Measurements from ENCODE around the gene ACACB.
"Not testable (repeated sequence)": the region's sequence is repeated elsewhere in the genome, so short reads cannot be mapped to it uniquely, and the experiment has no call there.

The ACACB gene

GRCh38 chr12:109134186-109134917 lies 18.0 kb downstream of the ACACB start:
- H3K4me3 ChIP-seq (ENCODE audit: low read depth, low read length): no peak overlapping the region
- no peak for DNase-seq (ENCODE audit: low read depth)

DNA sequence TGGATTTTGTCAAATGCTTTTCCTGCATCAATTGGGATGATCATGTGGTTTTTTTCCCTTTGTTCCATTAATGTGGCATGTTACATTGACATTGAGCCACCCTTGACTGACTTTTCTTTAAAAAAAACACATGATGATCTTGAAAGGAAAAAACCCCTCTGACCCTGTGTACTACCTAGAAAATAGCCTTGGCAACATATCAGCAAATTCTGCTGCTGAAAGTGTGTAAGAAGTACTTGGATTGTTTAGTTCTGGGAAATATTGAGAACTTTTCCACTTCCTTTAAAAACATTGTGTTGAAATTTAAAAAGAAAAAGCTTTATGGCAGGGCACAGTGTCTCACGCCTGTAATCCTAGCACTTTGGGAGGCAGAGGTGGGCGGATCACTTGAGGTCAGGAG lies 20.7 kb downstream of the ACACB start:
- DNase-seq (ENCODE audit: low read depth): no peak

DNA sequence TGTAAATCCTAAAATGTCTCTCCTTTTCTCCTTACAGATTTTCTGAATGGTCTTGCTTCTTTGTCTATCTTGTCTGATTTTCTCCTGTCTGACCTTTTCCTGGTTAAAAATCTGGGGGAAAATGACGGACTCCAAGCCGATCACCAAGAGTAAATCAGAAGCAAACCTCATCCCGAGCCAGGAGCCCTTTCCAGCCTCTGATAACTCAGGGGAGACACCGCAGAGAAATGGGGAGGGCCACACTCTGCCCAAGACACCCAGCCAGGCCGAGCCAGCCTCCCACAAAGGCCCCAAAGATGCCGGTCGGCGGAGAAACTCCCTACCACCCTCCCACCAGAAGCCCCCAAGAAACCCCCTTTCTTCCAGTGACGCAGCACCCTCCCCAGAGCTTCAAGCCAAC lies 23.0 kb downstream of the ACACB start:
- DNase-seq (ENCODE audit: low read depth): no peak
- H3K4me3 ChIP-seq (ENCODE audit: low read depth, low read length): no peak overlapping the region

More for the DNA sequence above, 20.7 kb downstream of the ACACB start:
- no peak overlapping the region for H3K4me3 ChIP-seq (ENCODE audit: low read depth, low read length)

- H3K4me3 ChIP-seq (ENCODE audit: low read depth, low read length): no peak overlapping the region
- DNase-seq (ENCODE audit: low read depth): no peak
Observed at GRCh38 chr12:109139791-109140190, 23.4 kb downstream of the ACACB start.

DNA sequence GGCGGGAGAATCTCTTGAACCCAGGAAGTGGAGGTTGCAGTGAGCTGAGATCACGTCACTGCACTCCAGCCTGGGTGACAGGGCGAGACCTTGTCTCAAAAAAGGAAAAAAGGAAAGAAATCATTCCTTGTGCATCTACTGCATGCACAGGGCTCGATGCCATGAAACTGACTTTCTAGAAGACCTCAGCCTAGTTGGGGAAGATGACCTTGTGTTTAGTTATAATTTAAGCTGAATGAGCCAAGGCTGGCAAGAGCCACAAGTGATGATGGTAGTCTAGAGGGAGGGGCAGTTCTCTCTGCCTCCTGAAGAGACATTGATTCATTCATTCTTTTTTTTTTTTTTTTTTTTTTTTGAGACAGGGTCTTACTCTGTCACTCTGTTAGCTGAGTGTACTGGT lies 24.2 kb downstream of the ACACB start:
- DNase-seq (ENCODE audit: low read depth): no peak
- H3K4me3 ChIP-seq (ENCODE audit: low read depth, low read length): no peak overlapping the region

- H3K4me3 ChIP-seq (ENCODE audit: low read depth, low read length): no peak overlapping the region
- no peak for DNase-seq (ENCODE audit: low read depth)
Observed at GRCh38 chr12:109144224-109144623, 27.8 kb downstream of the ACACB start.

DNA sequence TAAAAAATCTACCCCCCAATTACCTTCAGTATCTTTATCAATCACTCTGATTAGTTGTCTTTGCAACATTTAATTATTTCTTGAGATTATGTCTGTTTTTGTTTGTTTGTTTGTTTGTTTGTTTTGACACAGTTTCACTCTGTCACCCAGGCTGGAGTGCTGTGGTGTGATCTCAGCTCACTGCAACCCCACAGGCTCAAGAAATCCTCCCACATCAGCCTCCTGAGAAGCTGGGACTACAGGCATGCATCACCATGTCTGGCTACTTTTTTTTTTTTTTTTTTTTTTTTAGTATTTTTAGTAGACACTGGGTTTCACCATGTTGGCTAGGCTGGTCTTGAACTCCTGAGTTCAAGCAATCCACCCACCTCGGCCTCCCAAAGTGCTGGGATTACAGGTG lies 30.7 kb downstream of the ACACB start:
- H3K4me3 ChIP-seq (ENCODE audit: low read depth, low read length); DNase-seq (ENCODE audit: low read depth): not testable (repeated sequence)

DNA sequence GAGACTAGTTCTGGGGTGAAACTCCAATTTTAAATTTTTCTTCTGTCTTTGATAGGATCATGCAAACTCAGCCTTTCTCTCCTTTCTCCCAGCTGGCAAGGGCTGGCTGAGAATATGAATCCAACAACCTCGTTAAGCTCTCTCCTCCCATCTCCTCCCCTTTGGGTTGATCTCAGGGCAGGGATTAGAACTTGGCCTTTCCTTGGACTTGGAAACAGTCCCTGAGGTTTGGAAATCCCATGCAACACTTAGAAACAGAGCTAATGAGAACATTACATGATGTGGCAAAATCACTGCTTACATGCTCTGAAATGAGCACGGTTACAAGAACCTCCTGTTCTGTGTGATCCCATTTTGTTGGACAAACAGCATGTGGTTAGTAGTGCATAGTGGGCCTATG lies 31.6 kb downstream of the ACACB start:
- H3K4me3 ChIP-seq (ENCODE audit: low read depth, low read length): no peak overlapping the region
- peak; percentile 11 for DNase-seq (ENCODE audit: low read depth)

DNA sequence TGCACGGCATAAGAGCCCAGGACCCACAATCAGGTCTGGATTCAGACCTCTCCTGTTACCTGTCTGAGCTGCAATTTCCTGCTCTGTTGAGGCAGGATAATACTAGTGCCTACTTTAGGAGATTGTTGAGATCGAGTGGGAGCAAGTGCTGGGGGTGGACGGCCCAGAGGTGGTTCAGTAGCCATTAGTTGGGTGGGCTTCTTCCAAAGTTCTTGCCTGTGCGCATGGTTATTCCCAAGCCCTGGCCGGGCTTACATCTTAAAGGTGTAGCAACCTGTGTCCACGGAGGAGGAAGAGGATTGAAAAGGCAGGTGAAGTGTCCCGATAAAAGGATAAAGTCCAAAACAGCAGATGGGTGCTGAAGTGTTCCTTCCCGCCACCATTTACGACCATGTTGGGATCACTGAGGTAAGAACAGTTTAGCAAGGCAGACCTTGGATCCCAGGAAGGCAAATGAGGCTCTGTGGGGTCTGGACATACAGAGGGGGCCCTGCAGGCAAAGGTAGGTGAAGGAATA lies 33.8 kb downstream of the ACACB start:
- DNase-seq (ENCODE audit: low read depth): no peak
- H3K4me3 ChIP-seq (ENCODE audit: low read depth, low read length): no peak overlapping the region

GRCh38 chr12:109151457-109151856 lies 35.1 kb downstream of the ACACB start:
- no peak overlapping the region for H3K4me3 ChIP-seq (ENCODE audit: low read depth, low read length)
- DNase-seq (ENCODE audit: low read depth): no peak

DNA sequence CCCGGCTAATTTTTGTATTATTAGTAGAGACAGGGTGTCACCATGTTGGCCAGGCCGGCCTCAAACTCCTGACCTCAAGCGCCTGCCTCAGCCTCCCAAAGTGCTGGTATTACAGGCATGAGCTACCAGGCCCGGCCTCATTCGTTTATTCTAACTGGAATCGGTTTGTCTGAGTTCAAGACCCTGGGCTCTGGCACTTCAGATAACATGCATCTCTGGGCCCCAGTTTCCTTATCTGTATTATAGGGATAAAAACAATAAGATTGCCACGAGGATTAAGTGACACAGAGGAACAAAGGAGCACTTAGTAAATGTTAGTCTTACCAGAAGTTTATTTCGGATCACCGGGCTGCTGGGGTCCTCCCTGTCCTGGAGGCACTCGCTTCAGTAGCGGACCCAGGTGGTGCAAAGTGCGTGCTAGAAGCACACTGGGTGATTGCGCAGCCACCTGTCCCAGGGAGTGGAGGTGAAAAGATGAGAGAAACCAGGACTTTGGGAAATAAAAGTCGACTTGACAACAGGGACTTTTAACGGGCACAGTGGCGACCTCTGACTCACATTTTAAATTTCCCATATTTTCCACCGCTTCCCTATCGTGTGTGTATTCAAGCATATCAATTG lies 37.5 kb downstream of the ACACB start:
- peak overlapping the region; percentile 64 for H3K4me3 ChIP-seq (ENCODE audit: low read depth, low read length)
- no peak for DNase-seq (ENCODE audit: low read depth)

- DNase-seq (ENCODE audit: low read depth): no peak
- peak overlapping the region; percentile 64 for H3K4me3 ChIP-seq (ENCODE audit: low read depth, low read length)
Observed at GRCh38 chr12:109154451-109155438, 38.4 kb downstream of the ACACB start.

DNA sequence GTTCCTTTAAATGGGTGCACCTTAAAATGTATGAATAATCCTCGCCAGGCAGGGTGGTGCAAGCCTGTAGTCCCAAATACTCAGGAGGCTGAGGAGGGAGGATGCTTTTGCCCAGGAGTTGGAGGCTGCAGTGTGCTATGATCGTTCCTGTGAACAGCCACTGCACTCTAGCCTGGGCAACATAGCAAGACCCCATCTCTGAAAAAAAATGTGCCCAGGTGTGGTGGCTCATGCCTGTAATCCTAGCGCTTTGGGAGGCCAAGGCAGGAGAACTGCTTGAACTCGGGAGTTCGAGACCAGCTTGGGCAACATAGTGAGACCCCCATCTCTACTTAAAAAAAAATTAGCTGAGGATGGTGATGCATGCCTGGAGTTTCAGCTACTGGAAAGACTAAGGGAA lies 39.6 kb downstream of the ACACB start:
- no peak for DNase-seq (ENCODE audit: low read depth)
- H3K4me3 ChIP-seq (ENCODE audit: low read depth, low read length): no peak overlapping the region

DNA sequence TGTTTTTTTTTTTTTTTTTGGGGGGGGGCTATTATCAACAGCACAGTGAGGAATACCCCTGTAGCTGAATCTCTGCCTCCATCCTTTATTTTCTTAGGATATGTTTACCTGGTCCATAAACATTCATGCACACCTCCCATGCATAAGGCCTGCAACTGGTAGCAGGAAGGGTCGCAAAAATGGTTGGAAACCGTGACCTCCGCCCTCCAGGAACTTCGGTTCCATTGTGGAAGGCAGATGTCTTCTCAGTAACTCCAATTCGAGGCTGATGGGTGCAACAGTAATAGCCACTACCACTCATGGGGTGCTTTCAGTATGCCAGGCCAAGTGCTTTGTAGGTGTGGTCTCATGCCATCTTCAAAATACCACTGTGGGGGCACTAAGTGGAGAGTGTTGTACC lies 40.2 kb downstream of the ACACB start:
- H3K4me3 ChIP-seq (ENCODE audit: low read depth, low read length): no peak overlapping the region
- DNase-seq (ENCODE audit: low read depth): no peak

GRCh38 chr12:109157986-109158385 lies 41.6 kb downstream of the ACACB start:
- DNase-seq (ENCODE audit: low read depth): no peak

GRCh38 chr12:109160433-109160832 lies 44.0 kb downstream of the ACACB start:
- H3K4me3 ChIP-seq (ENCODE audit: low read depth, low read length): no peak overlapping the region
- DNase-seq (ENCODE audit: low read depth): no peak

More at GRCh38 chr12:109157986-109158385, 41.6 kb downstream of the ACACB start:
- H3K4me3 ChIP-seq (ENCODE audit: low read depth, low read length): no peak overlapping the region

DNA sequence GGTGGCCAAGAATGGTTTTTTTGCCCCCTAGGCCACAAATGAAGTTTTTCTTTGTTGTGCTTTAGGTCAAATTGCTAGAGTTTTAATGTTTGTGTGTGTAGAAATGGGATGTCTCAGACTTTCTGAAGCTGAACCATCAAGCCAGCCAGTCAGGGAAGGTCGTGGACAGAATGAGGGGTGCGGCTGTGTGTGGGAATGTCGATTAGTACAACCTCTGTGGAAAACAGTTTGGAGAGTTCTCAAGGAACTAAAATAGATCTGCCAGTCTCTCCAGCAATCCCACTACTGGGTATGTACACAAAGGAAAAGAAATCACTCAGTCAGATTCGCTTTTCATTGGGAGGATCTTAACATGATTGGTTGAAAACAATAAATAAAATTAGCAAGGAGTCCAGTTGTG lies 44.5 kb downstream of the ACACB start:
- DNase-seq (ENCODE audit: low read depth): no peak
- H3K4me3 ChIP-seq (ENCODE audit: low read depth, low read length): no peak overlapping the region

DNA sequence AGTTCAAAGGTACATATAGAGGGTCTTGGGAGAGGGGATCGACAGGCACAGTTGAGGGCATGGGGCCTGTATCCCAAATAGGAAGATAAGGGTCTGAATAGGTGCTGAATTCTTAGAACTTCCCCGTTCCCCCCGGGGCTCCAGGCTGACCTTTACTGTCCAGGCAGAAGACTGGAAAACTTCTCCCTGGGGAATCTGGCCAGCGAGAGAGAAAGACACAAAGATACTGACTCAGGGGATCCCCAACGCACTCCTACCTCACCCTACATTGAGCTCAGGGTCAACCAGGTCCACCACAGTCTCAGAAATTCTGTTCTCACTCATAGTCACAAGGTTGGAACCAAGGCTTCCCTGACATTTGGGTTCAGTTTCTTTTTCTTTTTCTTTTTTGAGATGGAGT lies 46.2 kb downstream of the ACACB start:
- DNase-seq (ENCODE audit: low read depth): no peak
- no peak overlapping the region for H3K4me3 ChIP-seq (ENCODE audit: low read depth, low read length)

GRCh38 chr12:109163167-109163566 lies 46.8 kb downstream of the ACACB start:
- H3K4me3 ChIP-seq (ENCODE audit: low read depth, low read length): no peak overlapping the region
- DNase-seq (ENCODE audit: low read depth): no peak

GRCh38 chr12:109165599-109165998 lies 49.2 kb downstream of the ACACB start:
- no peak overlapping the region for H3K4me3 ChIP-seq (ENCODE audit: low read depth, low read length)
- no peak for DNase-seq (ENCODE audit: low read depth)

Measured in skeletal muscle cell (primary cell).